Parathyroid adenoma (tissue), 2 donors: Measurements from ENCODE around the gene CACNA1G.

Experiments used
- H2AFZ ChIP-seq: fragments of 300-600 bp; sonication (generic); one replicate; pipeline ENCODE4 v1.7.0; 2017; ENCODE audit warnings: antibody characterized with exemption, mild to moderate bottlenecking
- H3K27ac ChIP-seq: fragments of 300-600 bp; sonication (generic); one replicate; pipeline ENCODE4 v1.7.0; 2017
- H3K27me3 ChIP-seq: fragments of 300-600 bp; sonication (generic); one replicate; pipeline ENCODE4 v1.7.0; 2017; ENCODE audit warnings: low read length; ENCODE audit not compliant: control insufficient read depth, insufficient read depth
- H3K36me3 ChIP-seq: fragments of 300-600 bp; sonication (generic); one replicate; pipeline ENCODE4 v1.7.0; 2017; ENCODE audit warnings: low read length; ENCODE audit not compliant: control insufficient read depth, insufficient read depth
- H3K4me1 ChIP-seq: fragments of 300-600 bp; sonication (generic); one replicate; pipeline ENCODE4 v1.7.0; 2017; ENCODE audit warnings: control low read depth
- H3K4me2 ChIP-seq: fragments of 300-600 bp; sonication (generic); one replicate; pipeline ENCODE4 v1.7.0; 2017; ENCODE audit warnings: low read length
- H3K4me3 ChIP-seq: fragments of 300-600 bp; sonication (generic); one replicate; pipeline ENCODE4 v1.7.0; 2017; ENCODE audit warnings: low read depth, low read length
- H3K79me2 ChIP-seq: fragments of 300-600 bp; sonication (generic); one replicate; pipeline ENCODE4 v1.7.0; 2017; ENCODE audit warnings: control low read depth
- H3K9ac ChIP-seq: fragments of 300-600 bp; sonication (generic); one replicate; pipeline ENCODE4 v1.7.0; 2017; ENCODE audit warnings: mild to moderate bottlenecking
- H3K9me3 ChIP-seq: fragments of 300-600 bp; sonication (generic); one replicate; pipeline ENCODE4 v1.7.0; 2017; ENCODE audit warnings: low read length; ENCODE audit not compliant: control insufficient read depth
- TF ChIP-seq, protein P1 (sequence below): fragments of 300-600 bp; sonication (generic); IDR thresholded peaks from one replicate; pipeline ENCODE4 v1.7.0; 2017; ENCODE audit warnings: antibody characterized with exemption, mild to moderate bottlenecking
- donor health status: primary hyperparathyroidism.

CACNA1G gene

DNA sequence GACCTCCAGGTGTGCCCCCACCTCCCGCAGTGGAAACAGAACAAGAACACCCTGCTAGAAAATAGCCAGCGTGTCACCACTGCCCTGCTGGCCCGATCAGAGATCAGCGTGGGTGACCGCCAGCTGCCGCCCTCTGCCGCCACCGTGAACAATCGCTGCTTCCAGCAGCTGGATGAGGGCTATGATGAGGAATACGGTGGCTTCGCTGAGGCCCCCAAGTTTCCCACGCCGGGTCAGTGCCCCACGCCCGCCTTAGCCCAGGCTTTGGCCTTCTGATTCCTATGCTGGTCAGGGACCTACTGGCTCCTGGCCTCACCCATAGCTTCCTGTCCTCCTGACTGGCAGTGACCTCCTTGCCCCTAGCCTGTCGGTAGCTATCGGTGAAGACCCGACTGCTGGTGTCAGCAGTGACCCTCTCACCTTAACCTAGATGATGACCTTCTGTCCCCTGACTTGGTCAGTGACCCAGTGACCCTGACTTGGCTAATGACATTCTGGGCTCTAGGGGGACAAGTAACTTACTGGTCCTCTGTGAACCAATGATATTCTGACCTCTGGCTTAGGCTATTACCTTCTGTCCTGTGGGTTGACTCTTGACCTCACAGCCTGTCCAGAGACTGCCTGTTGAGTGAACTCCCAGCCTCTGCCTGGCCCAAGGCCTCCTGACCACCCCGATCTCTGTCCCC is 11.1 kb upstream of the CACNA1G start:
- TF ChIP-seq, protein P1, sequence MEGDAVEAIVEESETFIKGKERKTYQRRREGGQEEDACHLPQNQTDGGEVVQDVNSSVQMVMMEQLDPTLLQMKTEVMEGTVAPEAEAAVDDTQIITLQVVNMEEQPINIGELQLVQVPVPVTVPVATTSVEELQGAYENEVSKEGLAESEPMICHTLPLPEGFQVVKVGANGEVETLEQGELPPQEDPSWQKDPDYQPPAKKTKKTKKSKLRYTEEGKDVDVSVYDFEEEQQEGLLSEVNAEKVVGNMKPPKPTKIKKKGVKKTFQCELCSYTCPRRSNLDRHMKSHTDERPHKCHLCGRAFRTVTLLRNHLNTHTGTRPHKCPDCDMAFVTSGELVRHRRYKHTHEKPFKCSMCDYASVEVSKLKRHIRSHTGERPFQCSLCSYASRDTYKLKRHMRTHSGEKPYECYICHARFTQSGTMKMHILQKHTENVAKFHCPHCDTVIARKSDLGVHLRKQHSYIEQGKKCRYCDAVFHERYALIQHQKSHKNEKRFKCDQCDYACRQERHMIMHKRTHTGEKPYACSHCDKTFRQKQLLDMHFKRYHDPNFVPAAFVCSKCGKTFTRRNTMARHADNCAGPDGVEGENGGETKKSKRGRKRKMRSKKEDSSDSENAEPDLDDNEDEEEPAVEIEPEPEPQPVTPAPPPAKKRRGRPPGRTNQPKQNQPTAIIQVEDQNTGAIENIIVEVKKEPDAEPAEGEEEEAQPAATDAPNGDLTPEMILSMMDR, result no peak
- no peak overlapping the region for H3K27ac ChIP-seq
- H3K4me3 ChIP-seq, result no peak overlapping the region
- no peak overlapping the region for H3K9ac ChIP-seq
- H3K9me3 ChIP-seq, result no peaks in the 10 kb centered on the region
- H2AFZ ChIP-seq, result no peak overlapping the region
- H3K79me2 ChIP-seq, result peaks cover 2% of the 10 kb centered on the region
- H3K4me1 ChIP-seq, result peaks cover 22% of the 10 kb centered on the region
- no peaks in the 10 kb centered on the region for H3K27me3 ChIP-seq
- H3K36me3 ChIP-seq, result no peaks in the 10 kb centered on the region
- no peak overlapping the region for H3K4me2 ChIP-seq

DNA sequence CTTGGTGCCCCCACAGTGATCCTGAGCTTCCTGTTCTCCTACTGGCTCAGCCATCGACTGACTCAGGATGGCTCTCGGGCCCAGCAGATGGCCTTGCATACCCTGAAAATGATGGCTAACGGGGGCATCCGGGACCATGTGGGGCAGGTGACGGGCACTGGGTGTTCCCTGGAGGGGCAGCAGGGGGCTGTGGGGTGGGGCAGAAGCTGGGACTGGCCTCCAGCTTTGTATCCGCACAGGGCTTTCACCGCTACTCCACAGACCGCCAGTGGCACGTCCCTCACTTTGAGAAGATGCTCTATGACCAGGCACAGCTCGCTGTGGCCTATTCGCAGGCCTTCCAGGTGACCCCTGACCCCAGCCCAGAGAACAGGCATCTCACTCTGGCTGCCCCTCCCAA is 10.5 kb upstream of the CACNA1G start:
- H3K9ac ChIP-seq, result no peak overlapping the region
- peaks cover 2% of the 10 kb centered on the region for H3K79me2 ChIP-seq
- TF ChIP-seq, protein P1, result no peak
- H3K9me3 ChIP-seq, result no peaks in the 10 kb centered on the region
- H3K27ac ChIP-seq, result no peak overlapping the region
- H3K4me2 ChIP-seq, result no peak overlapping the region
- H3K36me3 ChIP-seq, result no peaks in the 10 kb centered on the region
- no peaks in the 10 kb centered on the region for H3K27me3 ChIP-seq
- H2AFZ ChIP-seq, result no peak overlapping the region
- peaks cover 22% of the 10 kb centered on the region for H3K4me1 ChIP-seq
- no peak overlapping the region for H3K4me3 ChIP-seq

DNA sequence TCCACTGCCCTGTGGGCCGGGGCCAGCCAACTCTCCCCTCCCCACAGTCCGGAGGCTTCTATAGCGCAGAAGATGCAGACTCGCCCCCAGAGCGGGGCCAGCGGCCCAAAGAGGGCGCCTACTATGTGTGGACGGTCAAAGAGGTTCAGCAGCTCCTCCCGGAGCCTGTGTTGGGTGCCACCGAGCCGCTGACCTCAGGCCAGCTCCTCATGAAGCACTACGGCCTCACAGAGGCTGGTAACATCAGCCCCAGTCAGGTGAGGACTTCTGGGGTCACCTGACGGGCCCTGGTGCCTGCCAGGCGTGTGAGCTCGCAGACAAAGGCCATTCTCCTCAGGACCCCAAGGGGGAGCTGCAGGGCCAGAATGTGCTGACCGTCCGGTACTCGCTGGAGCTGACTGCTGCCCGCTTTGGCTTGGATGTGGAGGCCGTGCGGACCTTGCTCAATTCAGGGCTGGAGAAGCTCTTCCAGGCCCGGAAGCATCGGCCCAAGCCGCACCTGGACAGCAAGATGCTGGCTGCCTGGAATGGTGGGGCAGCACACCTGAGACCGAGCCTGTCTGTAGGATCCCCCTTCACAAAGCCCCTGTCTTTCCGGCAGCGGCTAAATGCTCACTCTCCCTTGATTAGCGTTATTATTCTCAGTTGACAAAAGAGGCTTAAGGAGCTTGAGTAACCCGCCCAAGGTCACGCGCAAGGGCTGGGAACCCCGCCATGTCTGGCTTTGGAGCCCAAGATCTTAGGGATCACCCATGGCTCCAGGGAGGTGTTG is 9.7 kb upstream of the CACNA1G start:
- H3K9ac ChIP-seq, result no peak overlapping the region
- TF ChIP-seq, protein P1, result peak; percentile 89
- H2AFZ ChIP-seq, result no peak overlapping the region
- peak overlapping the region; percentile 17 for H3K27ac ChIP-seq
- H3K9me3 ChIP-seq, result no peaks in the 10 kb centered on the region
- H3K27me3 ChIP-seq, result no peaks in the 10 kb centered on the region
- no peaks in the 10 kb centered on the region for H3K36me3 ChIP-seq
- H3K4me1 ChIP-seq, result peaks cover 22% of the 10 kb centered on the region
- peaks cover 2% of the 10 kb centered on the region for H3K79me2 ChIP-seq
- H3K4me2 ChIP-seq, result peak overlapping the region; percentile 24
- no peak overlapping the region for H3K4me3 ChIP-seq

DNA sequence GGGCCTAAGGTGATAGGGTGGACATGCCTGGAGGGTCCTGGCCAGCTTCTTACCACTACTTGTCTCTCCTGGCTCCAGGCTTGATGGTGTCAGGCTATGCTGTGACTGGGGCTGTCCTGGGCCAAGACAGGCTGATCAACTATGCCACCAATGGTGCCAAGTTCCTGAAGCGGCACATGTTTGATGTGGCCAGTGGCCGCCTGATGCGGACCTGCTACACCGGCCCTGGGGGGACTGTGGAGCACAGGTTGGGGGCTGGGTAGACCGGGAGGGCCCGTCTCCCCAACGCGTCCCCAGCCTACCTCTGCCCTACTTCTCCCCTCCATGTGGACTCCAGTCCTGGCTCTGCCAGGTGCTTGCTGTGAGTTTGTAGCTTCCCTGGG is 9.1 kb upstream of the CACNA1G start:
- TF ChIP-seq, protein P1, result no peak
- Histone ChIP-seq H3K36me3 (no peaks in the 10 kb centered on the region), H3K9me3 (no peaks in the 10 kb centered on the region), H3K27ac (no peak overlapping the region), H3K4me3 (no peak overlapping the region), H3K9ac (no peak overlapping the region), H3K27me3 (no peaks in the 10 kb centered on the region), H3K79me2 (no peaks in the 10 kb centered on the region), H2AFZ (no peak overlapping the region), H3K4me2 (no peak overlapping the region), H3K4me1 (peaks cover 19% of the 10 kb centered on the region)
